Measurements from ENCODE around the gene FLNB. TPM values are rescaled to one million over a fixed set of nuclear protein-coding genes. Genes with fewer than 3 reads are reported as not detected.

The FLNB gene
- polyA plus RNA-seq, 1 of the 3 experiments (the other 2 are of a cell fraction): 127 TPM

- 100% methylated on average over 4 of the region's 4 CpGs for WGBS (ENCODE audit: low lambda C conversion rate)
- H3K27ac ChIP-seq (ENCODE audit: low read depth in 2 of 2, low read length in 1 of 2): no peak overlapping the region
- peaks cover 16% of the 10 kb centered on the region; the same call in 1 of the 2 replicates for H3K79me2 ChIP-seq (ENCODE audit: insufficient read depth)
- H3K27me3 ChIP-seq (ENCODE audit: insufficient read depth): no peaks in the 10 kb centered on the region
- H2AFZ ChIP-seq (ENCODE audit: low read depth): no peak overlapping the region
- ChIA-PET POLR2A (no interaction called here), CTCF (interaction anchor here (1.0 to 1.3 kb wide), 2 partner anchors 55 to 84 kb away, joined by 3 read pairs; no protein-coding TSS in a partner anchor)
- no peak for DNase-seq
- H3K9me2 ChIP-seq: no peaks in the 10 kb centered on the region
- peaks cover 0 to 10% of the 10 kb centered on the region in 2 experiments; a peak in 1 of 4 replicates for H3K4me1 ChIP-seq (ENCODE audit: control insufficient read depth in 1 of 2, insufficient read depth in 2 of 2, low read depth in 1 of 2, low read length in 1 of 2)
- TF ChIP-seq NFIC (IDR thresholded peaks at IDR 0.05; ENCODE audit: borderline replicate concordance) (no peak), MAX (IDR thresholded peaks at IDR 0.05; ENCODE audit: low read depth) (no peak), TAF1 (IDR thresholded peaks at IDR 0.05; ENCODE audit: borderline replicate concordance, low read depth, low read length) (no peak), TCF12 (IDR thresholded peaks at IDR 0.05) (no peak)
- no peak overlapping the region for H3K9ac ChIP-seq
- no peak overlapping the region for H3K4me2 ChIP-seq
- peaks cover 59 to 83% of the 10 kb centered on the region in 2 experiments for H3K36me3 ChIP-seq (replicated peaks in 1 of 2; ENCODE audit: control insufficient read depth in 1 of 2, insufficient read depth in 2 of 2, low read length in 1 of 2)
- no peak overlapping the region for H3K4me3 ChIP-seq (ENCODE audit: low read depth in 2 of 2, low read length in 1 of 2)
- no peaks in the 10 kb centered on the region for H3F3A ChIP-seq (replicated peaks; ENCODE audit: insufficient read depth)
- no peaks in the 10 kb centered on the region for H4K20me1 ChIP-seq (ENCODE audit: insufficient read depth)
- no peaks in the 10 kb centered on the region for H3K9me3 ChIP-seq
These were observed 124.6 kb downstream of the FLNB start for GRCh38 chr3:58132850-58133249.

GRCh38 chr3:58134468-58134867 lies 126.2 kb downstream of the FLNB start:
- H3K9ac ChIP-seq: no peak overlapping the region
- no peaks in the 10 kb centered on the region for H3K27me3 ChIP-seq (ENCODE audit: insufficient read depth)
- H3K4me1 ChIP-seq (ENCODE audit: control insufficient read depth in 1 of 2, insufficient read depth in 2 of 2, low read depth in 1 of 2, low read length in 1 of 2): peaks cover 0 to 10% of the 10 kb centered on the region in 2 experiments; a peak in 1 of 4 replicates
- 0 out of 2 replicates have a peak, but pooled peaks cover under 1% of the 10 kb centered on the region for H3K79me2 ChIP-seq (ENCODE audit: insufficient read depth)
- ChIA-PET POLR2A (no interaction called here), CTCF (interaction anchor here (1.0 to 1.3 kb wide), 3 partner anchors 29 to 168 kb away, joined by 3 to 4 read pairs (median 3); no protein-coding TSS in a partner anchor)
- no peaks in the 10 kb centered on the region for H3K9me2 ChIP-seq
- H3K27ac ChIP-seq (ENCODE audit: low read depth in 2 of 2, low read length in 1 of 2): no peak overlapping the region
- no peak overlapping the region for H3K4me3 ChIP-seq (ENCODE audit: low read depth in 2 of 2, low read length in 1 of 2)
- WGBS (ENCODE audit: low lambda C conversion rate): 99% methylated on average over 5 of the region's 5 CpGs
- peaks cover 63 to 85% of the 10 kb centered on the region in 2 experiments for H3K36me3 ChIP-seq (replicated peaks in 1 of 2; ENCODE audit: control insufficient read depth in 1 of 2, insufficient read depth in 2 of 2, low read length in 1 of 2)
- no peaks in the 10 kb centered on the region for H3F3A ChIP-seq (replicated peaks; ENCODE audit: insufficient read depth)
- no peaks in the 10 kb centered on the region for H4K20me1 ChIP-seq (ENCODE audit: insufficient read depth)
- H2AFZ ChIP-seq (ENCODE audit: low read depth): no peak overlapping the region
- DNase-seq: no peak
- no peaks in the 10 kb centered on the region for H3K9me3 ChIP-seq
- TF ChIP-seq RAD21 (IDR thresholded peaks at IDR 0.05; ENCODE audit: low read length) (no peak), CHD2 (IDR thresholded peaks at IDR 0.05; ENCODE audit: low read length, partially characterized antibody) (no peak), RCOR1 (IDR thresholded peaks at IDR 0.05; ENCODE audit: low read length) (no peak), SMC3 (IDR thresholded peaks at IDR 0.05; ENCODE audit: low read depth, low read length) (no peak), GATA2 (CRISPR knock-in tag; IDR thresholded peaks at IDR 0.05) (no peak), SIN3A (IDR thresholded peaks at IDR 0.05; ENCODE audit: borderline replicate concordance, low read depth, low read length) (no peak), FOXM1 (IDR thresholded peaks at IDR 0.05; ENCODE audit: low read depth) (no peak), GABPA (IDR thresholded peaks at IDR 0.05; ENCODE audit: low read depth) (no peak), EZH2phosphoT487 (IDR thresholded peaks at IDR 0.05; ENCODE audit: borderline replicate concordance, low read depth) (no peak), EP300 (IDR thresholded peaks at IDR 0.05; ENCODE audit: borderline replicate concordance in 1 of 2, low read depth in 1 of 2, low read length in 1 of 2) (no peak), JUND (IDR thresholded peaks at IDR 0.05) (no peak), IRF3 (IDR thresholded peaks at IDR 0.05; ENCODE audit: low read depth, low read length) (no peak), MXI1 (IDR thresholded peaks at IDR 0.05; ENCODE audit: low read depth, low read length) (no peak), FOSL2 (IDR thresholded peaks at IDR 0.05; ENCODE audit: borderline replicate concordance, low read depth) (no peak)
- TF ChIP-seq, protein P1, sequence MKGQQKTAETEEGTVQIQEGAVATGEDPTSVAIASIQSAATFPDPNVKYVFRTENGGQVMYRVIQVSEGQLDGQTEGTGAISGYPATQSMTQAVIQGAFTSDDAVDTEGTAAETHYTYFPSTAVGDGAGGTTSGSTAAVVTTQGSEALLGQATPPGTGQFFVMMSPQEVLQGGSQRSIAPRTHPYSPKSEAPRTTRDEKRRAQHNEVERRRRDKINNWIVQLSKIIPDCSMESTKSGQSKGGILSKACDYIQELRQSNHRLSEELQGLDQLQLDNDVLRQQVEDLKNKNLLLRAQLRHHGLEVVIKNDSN (IDR thresholded peaks at IDR 0.05; ENCODE audit: borderline replicate concordance, low read depth): no peak
- TF ChIP-seq, protein P2, sequence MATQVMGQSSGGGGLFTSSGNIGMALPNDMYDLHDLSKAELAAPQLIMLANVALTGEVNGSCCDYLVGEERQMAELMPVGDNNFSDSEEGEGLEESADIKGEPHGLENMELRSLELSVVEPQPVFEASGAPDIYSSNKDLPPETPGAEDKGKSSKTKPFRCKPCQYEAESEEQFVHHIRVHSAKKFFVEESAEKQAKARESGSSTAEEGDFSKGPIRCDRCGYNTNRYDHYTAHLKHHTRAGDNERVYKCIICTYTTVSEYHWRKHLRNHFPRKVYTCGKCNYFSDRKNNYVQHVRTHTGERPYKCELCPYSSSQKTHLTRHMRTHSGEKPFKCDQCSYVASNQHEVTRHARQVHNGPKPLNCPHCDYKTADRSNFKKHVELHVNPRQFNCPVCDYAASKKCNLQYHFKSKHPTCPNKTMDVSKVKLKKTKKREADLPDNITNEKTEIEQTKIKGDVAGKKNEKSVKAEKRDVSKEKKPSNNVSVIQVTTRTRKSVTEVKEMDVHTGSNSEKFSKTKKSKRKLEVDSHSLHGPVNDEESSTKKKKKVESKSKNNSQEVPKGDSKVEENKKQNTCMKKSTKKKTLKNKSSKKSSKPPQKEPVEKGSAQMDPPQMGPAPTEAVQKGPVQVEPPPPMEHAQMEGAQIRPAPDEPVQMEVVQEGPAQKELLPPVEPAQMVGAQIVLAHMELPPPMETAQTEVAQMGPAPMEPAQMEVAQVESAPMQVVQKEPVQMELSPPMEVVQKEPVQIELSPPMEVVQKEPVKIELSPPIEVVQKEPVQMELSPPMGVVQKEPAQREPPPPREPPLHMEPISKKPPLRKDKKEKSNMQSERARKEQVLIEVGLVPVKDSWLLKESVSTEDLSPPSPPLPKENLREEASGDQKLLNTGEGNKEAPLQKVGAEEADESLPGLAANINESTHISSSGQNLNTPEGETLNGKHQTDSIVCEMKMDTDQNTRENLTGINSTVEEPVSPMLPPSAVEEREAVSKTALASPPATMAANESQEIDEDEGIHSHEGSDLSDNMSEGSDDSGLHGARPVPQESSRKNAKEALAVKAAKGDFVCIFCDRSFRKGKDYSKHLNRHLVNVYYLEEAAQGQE (IDR thresholded peaks at IDR 0.05; ENCODE audit: low read depth, low read length): no peak
- no peak overlapping the region for H3K4me2 ChIP-seq

Measured in SK-N-SH (cell line).